B cell (primary cell): ENCODE data around the gene WASL. TPM values are rescaled to one million over a fixed set of nuclear protein-coding genes. Genes with fewer than 3 reads are reported as not detected.
"Not testable (repeated sequence)": the region's sequence is repeated elsewhere in the genome, so short reads cannot be mapped to it uniquely, and the experiment has no call there.

ENCODE experiments used
- ATAC-seq: fragments of 200-7000 bp; cut with Tn5 transposase; one replicate; pipeline ENCODE4 v1.10.0; 2021; ENCODE audit warnings: low read depth, mild to moderate bottlenecking, moderate number of reproducible peaks, moderate library complexity
- CTCF ChIA-PET: fragments of 350-600 bp; sonication (Branson Sonifier 250); formaldehyde crosslinking; loops from one replicate; lab custom pipeline; 2021; ENCODE audit warnings: antibody characterized with exemption, inconsistent platforms; lab: Charles Lee
- POLR2A ChIA-PET: fragments of 350-600 bp; sonication (Branson Sonifier 250); formaldehyde crosslinking; loops from one replicate; lab custom pipeline; 2021; ENCODE audit warnings: antibody characterized with exemption; lab: Charles Lee
- DNase-seq: peaks from one replicate; pipeline ENCODE4 v3.0.0; 2013
- H2AFZ ChIP-seq: 2 replicates; pipeline ENCODE4 v1.6.1; 2012; ENCODE audit warnings: mild to moderate bottlenecking, low read depth, low read length; ENCODE audit not compliant: insufficient read depth, poor library complexity, severe bottlenecking
- H3K27ac ChIP-seq, 2 donors: 1 replicate in 1 of 2; 2 replicates in 1 of 2; pipeline ENCODE4 v1.5.1; 2012 to 2013; ENCODE audit warnings: low read length in 2 of 2, mild to moderate bottlenecking in 2 of 2, moderate library complexity in 1 of 2
- H3K27me3 ChIP-seq, 4 experiments: fragments of 200-600 bp in 1 of 4; sonication (generic) in 1 of 4; replicated peaks in 1 of 4; 1 replicate in 2 of 4; 2 replicates in 2 of 4; pipeline versions ENCODE4 v1.6.1 to v1.7.0; 2013 to 2016; ENCODE audit warnings: low read length in 3 of 4, mild to moderate bottlenecking in 2 of 4, mixed read lengths in 1 of 4, moderate library complexity in 1 of 4; ENCODE audit not compliant: insufficient read depth in 4 of 4, control insufficient read depth in 3 of 4; ENCODE audit errors: control extremely low read depth in 1 of 4
- H3K36me3 ChIP-seq, 2 experiments: replicated peaks in 1 of 2; 1 replicate in 1 of 2; 2 replicates in 1 of 2; pipeline versions ENCODE4 v1.6.1 to v1.7.1; 2013; ENCODE audit warnings: low read length in 1 of 2; ENCODE audit not compliant: insufficient read depth in 2 of 2, control insufficient read depth in 1 of 2; ENCODE audit errors: control extremely low read depth in 1 of 2, extremely low read depth in 1 of 2
- H3K4me1 ChIP-seq, 2 donors: fragments of 200-600 bp in 1 of 2; sonication (generic) in 1 of 2; 1 replicate in 1 of 2; 2 replicates in 1 of 2; pipeline versions ENCODE4 v1.5.1 to v1.6.1; 2013 to 2017; ENCODE audit warnings: low read length in 2 of 2; ENCODE audit not compliant: control insufficient read depth in 2 of 2, insufficient read depth in 2 of 2
- H3K4me2 ChIP-seq: replicated peaks from 2 replicates; pipeline ENCODE3; 2012; ENCODE audit warnings: mild to moderate bottlenecking, low read depth, low read length; ENCODE audit not compliant: poor library complexity, severe bottlenecking
- H3K4me3 ChIP-seq, 5 experiments: fragments of 200-600 bp in 1 of 5; sonication (generic) in 1 of 5; 1 replicate in 3 of 5; 2 replicates in 2 of 5; pipeline versions ENCODE4 v1.5.1 to v1.7.0; 2011 to 2016; ENCODE audit warnings: low read length in 4 of 5, mild to moderate bottlenecking in 4 of 5, low read depth in 2 of 5, control low read depth in 1 of 5, moderate library complexity in 1 of 5; ENCODE audit not compliant: insufficient read depth in 1 of 5; ENCODE audit errors: control extremely low read depth in 1 of 5, extremely low read depth in 1 of 5
- H3K79me2 ChIP-seq: fragments of 200-600 bp; sonication (generic); one replicate; pipeline ENCODE4 v1.6.0; 2016; ENCODE audit warnings: low read length; ENCODE audit not compliant: control insufficient read depth, insufficient read depth
- H3K9ac ChIP-seq: fragments of 200-600 bp; sonication (generic); 2 replicates; pipeline ENCODE4 v1.6.1; 2017; ENCODE audit warnings: mild to moderate bottlenecking, low read length, moderate library complexity
- H3K9me3 ChIP-seq, 3 donors: one replicate each; pipeline versions ENCODE4 v1.6.1 to v1.7.1; 2013; ENCODE audit warnings: low read length in 2 of 3; ENCODE audit not compliant: control insufficient read depth in 2 of 3, insufficient read depth in 1 of 3; ENCODE audit errors: control extremely low read depth in 1 of 3
- H4K20me1 ChIP-seq: 2 replicates; pipeline ENCODE4 v1.6.0; 2012; ENCODE audit warnings: mild to moderate bottlenecking, low read length; ENCODE audit not compliant: insufficient read depth, control insufficient read depth, poor library complexity, severe bottlenecking
- H3K27ac Mint-ChIP-seq: one replicate; pipeline ENCODE4 v1.8.0; 2021; ENCODE audit warnings: mixed read lengths
- H3K27me3 Mint-ChIP-seq: one replicate; pipeline ENCODE4 v1.8.0; 2021; ENCODE audit warnings: mixed read lengths
- H3K4me1 Mint-ChIP-seq: one replicate; pipeline ENCODE4 v1.8.0; 2021; ENCODE audit warnings: mixed read lengths
- H3K4me3 Mint-ChIP-seq: one replicate; pipeline ENCODE4 v1.8.0; 2021; ENCODE audit warnings: mixed read lengths
- H3K9me3 Mint-ChIP-seq: one replicate; pipeline ENCODE4 v1.8.0; 2022; ENCODE audit warnings: mixed read lengths; ENCODE audit not compliant: insufficient read depth
- CTCF ChIP-seq: fragments of 200-600 bp; IDR thresholded peaks from one replicate; pipeline ENCODE4 v1.8.0; 2022; ENCODE audit warnings: antibody characterized with exemption, mild to moderate bottlenecking
- EZH2 ChIP-seq: IDR thresholded peaks from 2 replicates; pipeline ENCODE4 v1.6.1; 2012; ENCODE audit warnings: borderline replicate concordance, low read depth, mild to moderate bottlenecking, moderate library complexity, low read length; ENCODE audit not compliant: insufficient read depth, poor library complexity, severe bottlenecking
- whole genome bisulfite sequencing: methylation state at CpG from one replicate; pipeline ENCODE4 v1.1.5; 2013; ENCODE audit warnings: missing lambda C conversion rate; ENCODE audit not compliant: insufficient coverage; 5-methylcytosine and 5-hydroxymethylcytosine counted together
- intact Hi-C: fragments of 100-400 bp; cut with micrococcal nuclease; formaldehyde crosslinking; loops from one replicate; pipeline ENCODE4 v1.10.0; 2022
- polyA plus RNA-seq: library from polyadenylated mRNA; depleted of rRNA; stranded (reverse); fragments of >200 nt; gene quantifications from 2 replicates; pipeline ENCODE4 v1.2.3, GENCODE V29; 2012
- total RNA-seq, 2 donors: library from RNA; stranded (reverse); fragments of 120-200 nt in 1 of 2; gene quantifications; 1 replicate in 1 of 2; 2 replicates in 1 of 2; pipeline versions ENCODE4 v1.2.3 to v1.2.4, GENCODE V29; 2013 to 2022

WASL gene
- total and polyA plus RNA-seq, 2 donors (not counting 1 experiment from before 2014, with no cell fraction given) = 1.8 to 10.4 TPM

- DNase-seq (no peak), ATAC-seq (no peak)
- no peaks in the 10 kb centered on the region for H3K36me3 ChIP-seq
- H3K4me3 ChIP-seq = no peak overlapping the region
- peaks cover 0 to 10% (median 4%) of the 10 kb centered on the region in 4 experiments for H3K27me3 ChIP-seq
- H3K27ac ChIP-seq = no peak overlapping the region
- H2AFZ ChIP-seq = no peak overlapping the region
- H4K20me1 ChIP-seq = no peaks in the 10 kb centered on the region
- H3K4me2 ChIP-seq = no peak overlapping the region
- intact Hi-C loops = loop anchor here (2.0 kb wide), 1 partner anchor 229 kb away; no protein-coding TSS in a partner anchor
- Mint-ChIP-seq H3K27ac (no peak overlapping the region), H3K4me3 (no peak overlapping the region), H3K27me3 (peaks cover 25% of the 10 kb centered on the region), H3K4me1 (no peaks in the 10 kb centered on the region), H3K9me3 (no peaks in the 10 kb centered on the region)
- no peaks in the 10 kb centered on the region for H3K79me2 ChIP-seq
- CTCF ChIA-PET = interaction anchor here (0.7 to 3.3 kb wide), 3 partner anchors 53 to 242 kb away, joined by 3 to 14 read pairs (median 4); no protein-coding TSS in a partner anchor
- H3K9ac ChIP-seq = no peak overlapping the region
- H3K9me3 ChIP-seq = no peaks in the 10 kb centered on the region
- POLR2A ChIA-PET = no interaction called here
- TF ChIP-seq EZH2 = no peak
- peak; percentile 32 for TF ChIP-seq CTCF
- WGBS = 100% methylated on average over 1 of the region's 4 CpGs
- H3K4me1 ChIP-seq = no peaks in the 10 kb centered on the region
These were observed 113.0 kb downstream of the WASL start for GRCh38 chr7:123635551-123636359.

- H3K27me3 Mint-ChIP-seq = peaks cover 24% of the 10 kb centered on the region
- H3K4me1 Mint-ChIP-seq, H4K20me1 ChIP-seq, ATAC-seq, H3K4me2 ChIP-seq, H3K27ac ChIP-seq, DNase-seq, H3K9me3 ChIP-seq, POLR2A ChIA-PET, H2AFZ ChIP-seq, H3K27me3 ChIP-seq, CTCF ChIA-PET, H3K79me2 ChIP-seq, H3K9me3 Mint-ChIP-seq, H3K4me3 ChIP-seq, H3K4me3 Mint-ChIP-seq, H3K36me3 ChIP-seq, H3K4me1 ChIP-seq, H3K27ac Mint-ChIP-seq, H3K9ac ChIP-seq: not testable (repeated sequence)
- no CpG with 5 or more reads among the region's 2 CpGs for WGBS
- intact Hi-C loops = loop anchor here (2.0 kb wide), 1 partner anchor 231 kb away; no protein-coding TSS in a partner anchor
These were observed 114.7 kb downstream of the WASL start for GRCh38 chr7:123634011-123634573.
